ENCODE results near the gene ZNF311.
"Not testable (repeated sequence)": the region's sequence is repeated elsewhere in the genome, so short reads cannot be mapped to it uniquely, and the experiment has no call there.

DNA sequence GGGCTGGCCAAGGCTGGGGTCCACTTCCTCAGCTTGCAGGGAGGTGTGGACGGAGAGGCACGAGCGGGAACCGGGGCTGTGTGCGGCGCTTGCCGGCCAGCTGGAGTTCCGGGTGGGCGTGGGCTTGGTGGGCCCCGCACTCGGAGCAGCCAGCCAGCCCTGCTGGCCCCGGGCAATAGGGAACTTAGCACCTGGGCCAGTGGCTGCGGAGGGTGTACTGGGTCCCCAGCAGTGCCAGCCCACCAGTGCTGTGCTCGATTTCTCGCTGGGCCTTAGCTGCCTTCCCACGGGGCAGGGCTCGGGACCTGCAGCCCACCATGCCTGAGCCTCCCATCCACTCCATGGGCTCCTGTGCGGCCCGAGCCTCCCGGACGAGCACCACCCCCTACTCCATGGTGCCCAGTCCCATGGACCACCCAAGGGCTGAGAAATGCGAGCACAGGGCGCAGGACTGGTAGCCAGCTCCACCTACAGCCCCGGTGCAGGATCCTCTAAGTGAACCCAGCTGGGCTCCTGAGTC is 47.3 kb downstream of the ZNF311 start:
- TF ChIP-seq, protein P1, sequence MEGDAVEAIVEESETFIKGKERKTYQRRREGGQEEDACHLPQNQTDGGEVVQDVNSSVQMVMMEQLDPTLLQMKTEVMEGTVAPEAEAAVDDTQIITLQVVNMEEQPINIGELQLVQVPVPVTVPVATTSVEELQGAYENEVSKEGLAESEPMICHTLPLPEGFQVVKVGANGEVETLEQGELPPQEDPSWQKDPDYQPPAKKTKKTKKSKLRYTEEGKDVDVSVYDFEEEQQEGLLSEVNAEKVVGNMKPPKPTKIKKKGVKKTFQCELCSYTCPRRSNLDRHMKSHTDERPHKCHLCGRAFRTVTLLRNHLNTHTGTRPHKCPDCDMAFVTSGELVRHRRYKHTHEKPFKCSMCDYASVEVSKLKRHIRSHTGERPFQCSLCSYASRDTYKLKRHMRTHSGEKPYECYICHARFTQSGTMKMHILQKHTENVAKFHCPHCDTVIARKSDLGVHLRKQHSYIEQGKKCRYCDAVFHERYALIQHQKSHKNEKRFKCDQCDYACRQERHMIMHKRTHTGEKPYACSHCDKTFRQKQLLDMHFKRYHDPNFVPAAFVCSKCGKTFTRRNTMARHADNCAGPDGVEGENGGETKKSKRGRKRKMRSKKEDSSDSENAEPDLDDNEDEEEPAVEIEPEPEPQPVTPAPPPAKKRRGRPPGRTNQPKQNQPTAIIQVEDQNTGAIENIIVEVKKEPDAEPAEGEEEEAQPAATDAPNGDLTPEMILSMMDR (IDR thresholded peaks at IDR 0.05) = not testable (repeated sequence)
- TF ChIP-seq POLR2AphosphoS5, POLR2A (IDR thresholded peaks at IDR 0.05): not testable (repeated sequence)

Data from breast epithelium (tissue), 3 donors.